ENCODE measurements around the gene NT5C1B. TPM values are rescaled to one million over a fixed set of nuclear protein-coding genes. Genes with fewer than 3 reads are reported as not detected.

NT5C1B gene
- total RNA-seq, 1 donor from 2014 or later: not detected

DNA sequence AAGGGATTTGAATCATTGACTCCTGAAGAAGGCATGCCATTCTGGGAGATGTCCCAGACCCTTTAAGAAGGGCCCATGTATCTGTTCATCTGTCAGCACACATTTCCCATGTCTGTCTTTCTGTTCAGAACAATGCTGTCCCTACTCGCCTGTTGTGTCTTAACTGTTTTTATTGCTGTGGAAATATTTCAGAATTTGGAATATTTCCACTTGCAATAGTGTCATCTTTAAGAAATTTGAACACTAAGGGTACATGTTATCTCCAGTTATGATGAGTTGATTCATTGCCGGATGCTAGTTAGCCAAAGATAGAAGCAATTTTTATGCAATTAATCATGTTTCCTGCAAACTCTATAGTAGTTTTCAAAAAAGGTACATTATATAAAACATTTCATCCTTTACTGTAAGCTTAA, 36.9 kb upstream of the NT5C1B start:
- TF ChIP-seq, protein P1, sequence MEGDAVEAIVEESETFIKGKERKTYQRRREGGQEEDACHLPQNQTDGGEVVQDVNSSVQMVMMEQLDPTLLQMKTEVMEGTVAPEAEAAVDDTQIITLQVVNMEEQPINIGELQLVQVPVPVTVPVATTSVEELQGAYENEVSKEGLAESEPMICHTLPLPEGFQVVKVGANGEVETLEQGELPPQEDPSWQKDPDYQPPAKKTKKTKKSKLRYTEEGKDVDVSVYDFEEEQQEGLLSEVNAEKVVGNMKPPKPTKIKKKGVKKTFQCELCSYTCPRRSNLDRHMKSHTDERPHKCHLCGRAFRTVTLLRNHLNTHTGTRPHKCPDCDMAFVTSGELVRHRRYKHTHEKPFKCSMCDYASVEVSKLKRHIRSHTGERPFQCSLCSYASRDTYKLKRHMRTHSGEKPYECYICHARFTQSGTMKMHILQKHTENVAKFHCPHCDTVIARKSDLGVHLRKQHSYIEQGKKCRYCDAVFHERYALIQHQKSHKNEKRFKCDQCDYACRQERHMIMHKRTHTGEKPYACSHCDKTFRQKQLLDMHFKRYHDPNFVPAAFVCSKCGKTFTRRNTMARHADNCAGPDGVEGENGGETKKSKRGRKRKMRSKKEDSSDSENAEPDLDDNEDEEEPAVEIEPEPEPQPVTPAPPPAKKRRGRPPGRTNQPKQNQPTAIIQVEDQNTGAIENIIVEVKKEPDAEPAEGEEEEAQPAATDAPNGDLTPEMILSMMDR (IDR thresholded peaks at IDR 0.05): no peak
- TF ChIP-seq EZH2phosphoT487 (IDR thresholded peaks at IDR 0.05) (no peak), EZH2 (IDR thresholded peaks at IDR 0.05) (no peak)
- no peak overlapping the region for H3K4me2 ChIP-seq

DNA sequence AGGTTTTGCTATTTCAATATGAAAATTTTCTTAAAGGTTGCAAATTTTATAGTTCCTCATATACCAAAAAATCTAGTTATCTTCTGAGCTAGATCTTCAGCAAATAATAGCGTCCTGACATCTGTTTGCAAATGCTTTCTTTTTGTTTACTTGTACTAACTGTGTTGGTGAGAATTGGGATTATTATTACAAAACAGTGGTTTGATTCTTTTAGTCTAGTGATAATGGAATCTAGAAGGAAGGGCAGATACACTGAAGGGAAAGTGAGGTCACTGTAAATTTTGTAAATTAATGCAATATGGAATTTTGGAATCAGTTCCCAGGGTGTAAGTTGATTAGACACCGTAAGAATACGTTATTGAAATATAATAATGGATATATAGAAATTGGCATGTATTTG, 36.2 kb upstream of the NT5C1B start:
- Histone ChIP-seq H3K9ac (no peak overlapping the region), H3K4me2 (no peak overlapping the region), H3K4me1 (no peaks in the 10 kb centered on the region), H3F3A (ENCODE audit: low read depth) (no peaks in the 10 kb centered on the region), H3K36me3 (no peaks in the 10 kb centered on the region), H3K4me3 (no peak overlapping the region), H4K20me1 (ENCODE audit: low read depth) (no peaks in the 10 kb centered on the region), H2AFZ (replicated peaks) (no peak overlapping the region), H3K27ac (no peak overlapping the region), H3K9me3 (ENCODE audit: low read depth) (no peaks in the 10 kb centered on the region), H3K27me3 (no peaks in the 10 kb centered on the region), H3K79me2 (ENCODE audit: low read depth) (no peaks in the 10 kb centered on the region)
- no peaks in the 10 kb centered on the region for H3K27me3 Mint-ChIP-seq (ENCODE audit: insufficient read depth, low read depth)
- DNase-seq (ENCODE audit: low spot score): no peak
- no peaks in the 10 kb centered on the region for H3K9me3 Mint-ChIP-seq
- H3K27ac Mint-ChIP-seq: no peak overlapping the region
- H3K4me3 Mint-ChIP-seq: no peak overlapping the region
- no peak for TF ChIP-seq EZH2 (IDR thresholded peaks at IDR 0.05)
- TF ChIP-seq EZH2phosphoT487 (IDR thresholded peaks at IDR 0.05): no peak
- TF ChIP-seq, protein P1 (IDR thresholded peaks at IDR 0.05): no peak
- H3K36me3 Mint-ChIP-seq: no peaks in the 10 kb centered on the region
- H3K4me1 Mint-ChIP-seq: no peaks in the 10 kb centered on the region

More for the DNA sequence above, 36.9 kb upstream of the NT5C1B start:
- Mint-ChIP-seq H3K36me3 (no peaks in the 10 kb centered on the region), H3K9me3 (peaks cover 3% of the 10 kb centered on the region), H3K27ac (no peak overlapping the region), H3K27me3 (ENCODE audit: insufficient read depth, low read depth) (no peaks in the 10 kb centered on the region), H3K4me1 (no peaks in the 10 kb centered on the region), H3K4me3 (no peak overlapping the region)
- Histone ChIP-seq H3K27me3 (no peaks in the 10 kb centered on the region), H3K27ac (no peak overlapping the region), H3K4me1 (no peaks in the 10 kb centered on the region), H3K79me2 (ENCODE audit: low read depth) (no peaks in the 10 kb centered on the region), H3K36me3 (no peaks in the 10 kb centered on the region), H3K4me3 (no peak overlapping the region), H3K9me3 (ENCODE audit: low read depth) (no peaks in the 10 kb centered on the region), H3K9ac (no peak overlapping the region), H3F3A (ENCODE audit: low read depth) (no peaks in the 10 kb centered on the region), H4K20me1 (ENCODE audit: low read depth) (no peaks in the 10 kb centered on the region), H2AFZ (replicated peaks) (no peak overlapping the region)
- DNase-seq (ENCODE audit: low spot score): no peak

DNA sequence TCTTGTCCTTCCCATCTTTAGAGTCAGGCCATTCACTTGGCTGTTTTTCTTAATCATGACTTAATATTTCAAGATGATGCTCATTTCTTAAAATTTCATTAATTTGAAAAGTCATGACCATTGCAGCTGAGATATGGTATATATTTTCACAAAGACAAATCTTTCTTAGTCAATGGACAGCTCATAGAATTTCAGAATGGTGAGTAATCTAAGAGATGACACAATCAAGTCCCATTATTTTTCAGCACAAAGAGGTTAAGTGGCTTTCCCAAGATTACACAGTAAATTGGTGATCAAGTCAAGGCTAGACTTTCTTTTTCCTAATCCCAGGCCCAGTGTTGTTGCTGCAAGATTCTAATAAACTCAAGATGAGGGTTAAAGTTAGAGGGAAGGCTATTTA, 34.4 kb upstream of the NT5C1B start:
- Mint-ChIP-seq H3K9me3 (no peaks in the 10 kb centered on the region), H3K27ac (no peak overlapping the region), H3K4me3 (no peak overlapping the region), H3K4me1 (no peaks in the 10 kb centered on the region), H3K36me3 (no peaks in the 10 kb centered on the region), H3K27me3 (ENCODE audit: insufficient read depth, low read depth) (no peaks in the 10 kb centered on the region)
- Histone ChIP-seq H3K4me3 (no peak overlapping the region), H3K9me3 (ENCODE audit: low read depth) (no peaks in the 10 kb centered on the region), H3K27me3 (no peaks in the 10 kb centered on the region), H3F3A (ENCODE audit: low read depth) (no peaks in the 10 kb centered on the region), H2AFZ (replicated peaks) (no peak overlapping the region), H3K4me2 (no peak overlapping the region), H3K27ac (no peak overlapping the region), H3K36me3 (no peaks in the 10 kb centered on the region), H3K4me1 (no peaks in the 10 kb centered on the region), H3K79me2 (ENCODE audit: low read depth) (no peaks in the 10 kb centered on the region), H4K20me1 (ENCODE audit: low read depth) (no peaks in the 10 kb centered on the region), H3K9ac (no peak overlapping the region)
- DNase-seq (ENCODE audit: low spot score): no peak
- TF ChIP-seq, protein P1 (IDR thresholded peaks at IDR 0.05): no peak
- TF ChIP-seq EZH2 (IDR thresholded peaks at IDR 0.05) (no peak), EZH2phosphoT487 (IDR thresholded peaks at IDR 0.05) (no peak)
